Ishikawa (cell line): ENCODE measurements around the gene CD248.

ENCODE experiments used
- CEBPB ChIP-seq: IDR thresholded peaks from 2 replicates; pipeline ENCODE4 v1.6.1; 2012
- CREB1 ChIP-seq: IDR thresholded peaks from 2 replicates; pipeline ENCODE4 v1.6.1; 2012; ENCODE audit warnings: low read depth
- EGR1 ChIP-seq: IDR thresholded peaks from 2 replicates; pipeline ENCODE4 v1.6.1; 2012
- EP300 ChIP-seq: IDR thresholded peaks from 2 replicates; pipeline ENCODE4 v1.6.1; 2012; ENCODE audit warnings: borderline replicate concordance
- FOXM1 ChIP-seq: IDR thresholded peaks from 2 replicates; pipeline ENCODE4 v1.6.1; 2012; ENCODE audit warnings: low read depth, borderline replicate concordance
- NFIC ChIP-seq: IDR thresholded peaks from 2 replicates; pipeline ENCODE4 v1.6.1; 2012
- RAD21 ChIP-seq: IDR thresholded peaks from 2 replicates; pipeline ENCODE4 v1.6.1; 2012; ENCODE audit warnings: low read depth
- TAF1 ChIP-seq: IDR thresholded peaks from 2 replicates; pipeline ENCODE4 v1.6.1; 2012; ENCODE audit warnings: low read depth, mild to moderate bottlenecking
- TCF12 ChIP-seq: IDR thresholded peaks from 2 replicates; pipeline ENCODE4 v1.6.1; 2012; ENCODE audit warnings: low read depth
- TEAD4 ChIP-seq: IDR thresholded peaks from 2 replicates; pipeline ENCODE4 v1.6.1; 2012
- YY1 ChIP-seq: IDR thresholded peaks from 2 replicates; pipeline ENCODE4 v1.6.1; 2012; ENCODE audit warnings: low read depth
- ZBTB7A ChIP-seq: IDR thresholded peaks from 2 replicates; pipeline ENCODE4 v1.6.1; 2012; ENCODE audit warnings: low read depth
- TF ChIP-seq, protein P1 (sequence below): IDR thresholded peaks from 2 replicates; pipeline ENCODE4 v1.6.1; 2012
- TF ChIP-seq, protein P2 (sequence below): IDR thresholded peaks from 2 replicates; pipeline ENCODE4 v1.6.1; 2012
- TF ChIP-seq, protein P3 (sequence below): IDR thresholded peaks from 2 replicates; pipeline ENCODE4 v1.6.1; 2012; ENCODE audit warnings: low read depth, mild to moderate bottlenecking

The CD248 gene

DNA sequence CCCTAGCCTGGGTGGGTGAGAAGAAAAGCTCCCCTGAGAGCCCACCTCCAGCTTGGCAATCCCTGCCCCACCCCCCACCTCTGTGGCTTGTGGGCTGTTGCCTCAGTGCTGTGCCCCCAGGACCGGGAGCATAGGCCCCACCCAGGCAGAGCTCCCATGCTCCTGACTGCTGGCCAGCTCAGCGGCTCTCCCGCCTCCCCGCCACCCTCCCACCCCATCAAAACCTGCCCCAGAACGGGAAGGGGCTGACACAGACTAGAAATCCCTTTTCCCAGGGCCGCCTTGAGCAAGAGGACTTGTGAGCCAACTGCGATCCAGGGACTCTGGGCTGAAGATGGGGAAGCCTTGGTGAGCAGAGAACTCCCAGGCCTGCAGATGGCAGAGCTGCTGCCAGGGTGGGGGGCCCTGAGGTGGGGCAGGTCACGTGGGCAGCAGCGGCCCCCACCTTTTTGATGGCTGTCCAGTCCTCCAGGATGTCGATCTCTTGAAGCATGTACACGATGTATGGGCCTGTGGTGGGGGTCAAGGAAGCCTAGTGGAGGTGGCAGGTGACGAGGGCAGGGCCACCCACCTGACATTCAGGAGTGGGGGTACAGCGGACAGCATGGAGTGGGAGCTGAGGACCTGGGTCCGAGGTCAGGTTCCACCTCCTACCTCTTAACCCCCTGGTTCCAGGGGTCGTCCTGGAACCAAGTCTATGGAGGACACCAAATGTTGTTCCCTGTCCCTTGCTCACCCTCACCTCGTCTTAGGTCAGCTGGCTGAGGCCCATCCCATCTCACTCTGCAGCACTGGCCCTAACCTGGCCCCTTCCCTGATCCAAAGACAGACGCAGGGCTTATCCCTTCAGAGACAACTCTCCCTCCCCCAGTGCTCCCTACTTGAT lies 21.7 kb upstream of the CD248 start:
- TF ChIP-seq EGR1 (no peak), EP300 (no peak), TAF1 (no peak), YY1 (no peak), CREB1 (no peak)
- TF ChIP-seq, protein P1, sequence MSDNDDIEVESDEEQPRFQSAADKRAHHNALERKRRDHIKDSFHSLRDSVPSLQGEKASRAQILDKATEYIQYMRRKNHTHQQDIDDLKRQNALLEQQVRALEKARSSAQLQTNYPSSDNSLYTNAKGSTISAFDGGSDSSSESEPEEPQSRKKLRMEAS: no peak

DNA sequence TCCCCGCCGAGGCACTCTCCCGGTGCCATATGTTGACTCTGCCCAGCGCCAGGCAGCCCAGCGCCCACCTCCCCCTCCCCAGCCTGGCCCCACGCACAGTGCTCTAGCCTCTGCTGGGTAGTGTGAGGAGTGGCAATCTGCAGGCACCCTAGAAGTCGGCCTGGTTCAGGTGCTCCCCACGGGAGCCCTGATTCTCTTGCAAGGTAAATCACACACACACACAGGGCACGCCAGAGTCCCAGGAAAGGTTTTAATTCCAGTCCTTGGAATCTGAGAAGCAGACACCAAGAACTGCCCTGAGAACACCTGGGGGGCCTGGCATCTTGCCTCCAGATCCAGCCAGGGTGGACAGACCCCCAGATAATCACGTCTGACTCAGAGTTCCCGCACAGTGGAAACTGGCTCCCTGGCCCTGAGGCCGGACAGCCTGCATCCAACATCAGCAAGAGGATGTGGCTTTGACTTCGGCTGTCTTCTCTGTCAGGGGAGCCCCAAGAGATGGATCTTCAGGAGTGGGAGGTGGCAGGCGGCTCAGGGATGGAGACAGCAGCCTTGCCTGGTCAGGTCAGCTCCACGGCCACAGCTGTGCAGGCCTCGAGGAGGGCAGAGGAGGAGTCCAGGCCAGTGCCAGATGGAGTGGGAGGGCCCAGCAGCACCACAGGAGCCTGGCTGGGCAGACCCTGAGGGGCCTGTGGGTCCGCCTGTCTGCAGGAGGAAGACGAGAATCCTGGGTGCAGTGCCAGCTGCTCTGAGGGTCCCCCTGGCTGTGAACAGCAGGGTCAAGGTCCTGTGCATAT lies 20.5 kb upstream of the CD248 start:
- TF ChIP-seq EGR1 (no peak), EP300 (no peak), YY1 (no peak), TAF1 (no peak), CREB1 (no peak), CEBPB (no peak), FOXM1 (no peak), TEAD4 (no peak), NFIC (no peak), ZBTB7A (no peak), TCF12 (no peak), RAD21 (no peak)
- TF ChIP-seq, protein P2, sequence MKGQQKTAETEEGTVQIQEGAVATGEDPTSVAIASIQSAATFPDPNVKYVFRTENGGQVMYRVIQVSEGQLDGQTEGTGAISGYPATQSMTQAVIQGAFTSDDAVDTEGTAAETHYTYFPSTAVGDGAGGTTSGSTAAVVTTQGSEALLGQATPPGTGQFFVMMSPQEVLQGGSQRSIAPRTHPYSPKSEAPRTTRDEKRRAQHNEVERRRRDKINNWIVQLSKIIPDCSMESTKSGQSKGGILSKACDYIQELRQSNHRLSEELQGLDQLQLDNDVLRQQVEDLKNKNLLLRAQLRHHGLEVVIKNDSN: no peak
- TF ChIP-seq, protein P3, sequence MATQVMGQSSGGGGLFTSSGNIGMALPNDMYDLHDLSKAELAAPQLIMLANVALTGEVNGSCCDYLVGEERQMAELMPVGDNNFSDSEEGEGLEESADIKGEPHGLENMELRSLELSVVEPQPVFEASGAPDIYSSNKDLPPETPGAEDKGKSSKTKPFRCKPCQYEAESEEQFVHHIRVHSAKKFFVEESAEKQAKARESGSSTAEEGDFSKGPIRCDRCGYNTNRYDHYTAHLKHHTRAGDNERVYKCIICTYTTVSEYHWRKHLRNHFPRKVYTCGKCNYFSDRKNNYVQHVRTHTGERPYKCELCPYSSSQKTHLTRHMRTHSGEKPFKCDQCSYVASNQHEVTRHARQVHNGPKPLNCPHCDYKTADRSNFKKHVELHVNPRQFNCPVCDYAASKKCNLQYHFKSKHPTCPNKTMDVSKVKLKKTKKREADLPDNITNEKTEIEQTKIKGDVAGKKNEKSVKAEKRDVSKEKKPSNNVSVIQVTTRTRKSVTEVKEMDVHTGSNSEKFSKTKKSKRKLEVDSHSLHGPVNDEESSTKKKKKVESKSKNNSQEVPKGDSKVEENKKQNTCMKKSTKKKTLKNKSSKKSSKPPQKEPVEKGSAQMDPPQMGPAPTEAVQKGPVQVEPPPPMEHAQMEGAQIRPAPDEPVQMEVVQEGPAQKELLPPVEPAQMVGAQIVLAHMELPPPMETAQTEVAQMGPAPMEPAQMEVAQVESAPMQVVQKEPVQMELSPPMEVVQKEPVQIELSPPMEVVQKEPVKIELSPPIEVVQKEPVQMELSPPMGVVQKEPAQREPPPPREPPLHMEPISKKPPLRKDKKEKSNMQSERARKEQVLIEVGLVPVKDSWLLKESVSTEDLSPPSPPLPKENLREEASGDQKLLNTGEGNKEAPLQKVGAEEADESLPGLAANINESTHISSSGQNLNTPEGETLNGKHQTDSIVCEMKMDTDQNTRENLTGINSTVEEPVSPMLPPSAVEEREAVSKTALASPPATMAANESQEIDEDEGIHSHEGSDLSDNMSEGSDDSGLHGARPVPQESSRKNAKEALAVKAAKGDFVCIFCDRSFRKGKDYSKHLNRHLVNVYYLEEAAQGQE: no peak
- TF ChIP-seq, protein P1: no peak

DNA sequence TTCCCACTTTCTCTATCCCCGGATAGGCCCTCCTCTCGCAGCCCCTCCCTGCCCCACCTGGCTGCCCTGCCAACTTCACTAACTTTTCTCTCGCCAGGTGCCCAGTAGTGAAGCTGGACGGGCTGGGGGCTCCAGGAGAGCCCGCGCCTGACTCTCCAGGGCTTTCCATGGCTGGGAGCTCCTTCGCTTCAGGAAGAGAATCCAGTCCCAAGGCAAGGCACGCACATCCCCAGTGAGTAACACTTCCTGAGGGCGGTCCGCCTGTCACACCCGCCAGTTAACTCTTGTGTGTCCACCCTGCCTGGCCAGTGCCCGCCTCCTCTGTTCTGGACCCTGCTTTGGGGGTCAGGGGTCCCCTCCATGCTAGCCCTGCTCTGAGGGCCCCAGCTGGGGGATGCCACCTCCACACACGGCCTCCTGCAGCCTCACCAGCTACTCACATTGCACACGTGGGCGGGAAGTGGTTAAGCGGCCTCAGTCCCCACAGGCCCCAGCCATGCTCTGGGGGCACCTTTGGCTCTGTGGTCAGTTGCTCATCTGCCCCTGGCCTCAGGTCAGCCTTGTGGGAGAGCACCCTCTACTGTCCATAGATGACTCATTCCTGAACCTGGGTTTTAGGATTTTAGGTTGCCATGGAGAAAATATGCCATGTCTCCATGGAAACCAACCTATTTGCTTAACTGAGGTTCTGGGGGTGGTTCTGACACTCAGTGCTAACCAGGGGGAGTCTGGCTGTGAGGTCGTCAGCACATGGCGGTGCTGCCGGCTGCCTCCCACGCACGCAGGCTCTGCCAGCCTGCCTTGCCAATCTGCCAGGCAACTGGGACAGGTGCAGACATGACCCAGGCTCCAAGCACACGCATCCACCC lies 19.6 kb upstream of the CD248 start, which contains the start of gene RIN1:
Gene RIN1 (minus strand): TSS at position 201 of the 869 bp plus-strand sequence. CDS start 32 bp downstream, at position 169.
- TF ChIP-seq RAD21: peak; percentile 50
- no peak for TF ChIP-seq CEBPB
- no peak for TF ChIP-seq CREB1
- TF ChIP-seq, protein P1: peak; percentile 31
- peak; percentile 42 for TF ChIP-seq EGR1
- TF ChIP-seq NFIC: no peak
- 0 out of 2 replicates have a peak, but pooled peaks have one; percentile 9 for TF ChIP-seq YY1
- 0 out of 2 replicates have a peak, but pooled peaks have one; percentile 3 for TF ChIP-seq TEAD4
- TF ChIP-seq, protein P2: peak; percentile 15; the same call in 1 of the 2 replicates
- TF ChIP-seq TCF12: 0 out of 2 replicates have a peak, but pooled peaks have one; percentile 32
- TF ChIP-seq, protein P3: no peak
- peak; percentile 30; the same call in 1 of the 2 replicates for TF ChIP-seq EP300
- no peak for TF ChIP-seq FOXM1
- peak; percentile 88; the same call in 1 of the 2 replicates for TF ChIP-seq ZBTB7A
- no peak for TF ChIP-seq TAF1

DNA sequence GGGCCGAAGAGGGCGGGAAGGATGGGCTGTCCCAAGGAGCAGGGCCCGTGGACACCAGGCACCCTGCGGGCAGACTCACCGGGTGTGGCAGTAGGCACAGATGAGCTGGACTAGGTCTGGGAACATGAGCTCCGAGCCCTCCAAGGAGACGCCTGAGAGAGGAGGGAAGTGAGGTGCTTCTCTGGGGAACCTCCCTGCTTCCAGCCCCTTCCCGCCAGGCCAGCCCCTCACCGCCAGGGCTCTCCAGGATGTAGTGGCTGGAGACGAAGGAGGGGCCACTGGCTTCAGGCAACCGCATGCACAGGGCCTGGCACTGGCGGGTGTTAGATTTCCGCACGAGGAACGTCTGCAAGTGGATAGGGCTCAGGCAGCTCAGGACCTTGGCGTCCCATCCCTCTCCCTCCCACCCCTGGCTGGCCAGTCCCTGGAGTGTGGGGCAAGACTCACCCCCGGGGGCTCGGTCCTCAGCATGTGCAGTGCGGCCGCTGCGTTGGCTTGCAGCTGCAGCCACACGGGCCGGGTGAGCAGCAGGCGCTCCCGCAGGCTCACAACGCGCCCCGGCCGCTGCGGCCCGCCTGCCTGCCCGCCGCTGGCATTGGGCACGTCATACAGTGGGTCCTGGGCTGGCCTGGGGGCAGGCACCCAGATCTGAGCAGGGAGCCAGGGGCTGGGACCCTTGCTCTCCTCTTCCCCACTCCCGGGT lies 18.8 kb upstream of the CD248 start:
- TF ChIP-seq, protein P3: no peak
- TF ChIP-seq EP300: no peak
- TF ChIP-seq, protein P1: peak; percentile 89
